NCI-H2081 treated with DMSO at 0.1 percent for 48 hours (cell line): ENCODE measurements around the gene THAP7.

Source experiments
- DNase-seq: peaks from one replicate; lab custom pipeline; 2025; lab: John Stamatoyannopoulos, UW

THAP7 gene

GRCh38 chr22:21031545-21032036 is 29.7 kb upstream of the THAP7 start:
- DNase-seq, result no peak

GRCh38 chr22:21030621-21031544 is 29.0 kb upstream of the THAP7 start:
- DNase-seq, result no peak

- DNase-seq, result no peak
These were observed 28.1 kb upstream of the THAP7 start for GRCh38 chr22:21030032-21030431.

- no peak for DNase-seq
These were observed 27.6 kb upstream of the THAP7 start for GRCh38 chr22:21029486-21030025.

- DNase-seq, result no peak
These were observed 26.6 kb upstream of the THAP7 start for GRCh38 chr22:21028277-21029251.

GRCh38 chr22:21026783-21027692 is 25.1 kb upstream of the THAP7 start:
- DNase-seq, result no peak

GRCh38 chr22:21025763-21026755 is 24.1 kb upstream of the THAP7 start:
- DNase-seq, result no peak

- DNase-seq, result no peak
These were observed 23.3 kb upstream of the THAP7 start for GRCh38 chr22:21025266-21025665.

GRCh38 chr22:21022955-21023614 is 21.2 kb upstream of the THAP7 start:
- DNase-seq, result no peak

- DNase-seq, result no peak
These were observed 20.6 kb upstream of the THAP7 start for GRCh38 chr22:21022507-21022906.

GRCh38 chr22:21020802-21021429 is 19.0 kb upstream of the THAP7 start:
- DNase-seq, result no peak

GRCh38 chr22:21018314-21018713 is 16.4 kb upstream of the THAP7 start:
- DNase-seq, result no peak

GRCh38 chr22:21016644-21017420 is 14.9 kb upstream of the THAP7 start:
- no peak for DNase-seq

GRCh38 chr22:21015466-21016006 is 13.6 kb upstream of the THAP7 start:
- no peak for DNase-seq

GRCh38 chr22:21014726-21015465 is 13.0 kb upstream of the THAP7 start, which contains the start of gene P2RX6:
P2RX6 (plus strand) TSS chr22:21015165; CDS start chr22:21015175, 10 bp downstream.
- DNase-seq, result no peak

GRCh38 chr22:21014202-21014725 is 12.3 kb upstream of the THAP7 start:
- peak; percentile 52 for DNase-seq
